Renal cortical epithelial cell (primary cell): Measurements from ENCODE around the gene TPCN1. TPM values are rescaled to one million over a fixed set of nuclear protein-coding genes. Genes with fewer than 3 reads are reported as not detected.

Experiments used
- DNase-seq: peaks from one replicate; pipeline ENCODE4 v3.0.0-alpha.2; 2011; ENCODE audit warnings: low read depth
- total RNA-seq: library from RNA; depleted of rRNA; stranded (reverse); fragments of >200 nt; gene quantifications from 2 replicates; pipeline ENCODE4 v1.2.3, GENCODE V29; 2014

The TPCN1 gene
- 20.1 and 48.6 TPM in 2 replicates for total RNA-seq

- peak; percentile 100 for DNase-seq
Measured at GRCh38 chr12:113221181-113221996, at the start of gene TPCN1. Gene TPCN1, plus strand, starts transcription at chr12:113221464. Its CDS starts 5,389 bp downstream, at chr12:113226853.

GRCh38 chr12:113171543-113171942 is 49.7 kb upstream of the TPCN1 start:
- DNase-seq = no peak

DNA sequence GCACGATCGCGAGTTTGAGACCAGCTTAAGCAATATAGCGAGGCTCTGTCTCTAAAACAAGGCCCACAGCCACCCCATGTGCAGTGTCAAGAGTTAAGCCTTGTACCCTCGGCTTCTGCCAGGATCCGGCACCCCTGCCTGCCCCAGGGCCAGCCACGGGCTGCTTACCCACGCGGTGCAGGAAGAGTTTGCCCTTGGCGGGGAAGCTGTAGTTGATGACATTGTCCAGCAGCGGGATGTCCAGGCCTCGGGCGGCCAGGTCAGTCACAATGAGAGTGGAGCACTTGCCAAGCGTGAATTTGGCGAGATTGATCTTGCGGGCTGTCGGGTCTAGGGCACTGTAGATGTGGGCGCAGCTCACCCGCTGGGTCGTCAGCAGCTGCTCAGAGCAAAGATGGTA is 49.1 kb upstream of the TPCN1 start:
- DNase-seq = no peak

GRCh38 chr12:113173081-113173698 is 48.1 kb upstream of the TPCN1 start:
- DNase-seq = no peak

DNA sequence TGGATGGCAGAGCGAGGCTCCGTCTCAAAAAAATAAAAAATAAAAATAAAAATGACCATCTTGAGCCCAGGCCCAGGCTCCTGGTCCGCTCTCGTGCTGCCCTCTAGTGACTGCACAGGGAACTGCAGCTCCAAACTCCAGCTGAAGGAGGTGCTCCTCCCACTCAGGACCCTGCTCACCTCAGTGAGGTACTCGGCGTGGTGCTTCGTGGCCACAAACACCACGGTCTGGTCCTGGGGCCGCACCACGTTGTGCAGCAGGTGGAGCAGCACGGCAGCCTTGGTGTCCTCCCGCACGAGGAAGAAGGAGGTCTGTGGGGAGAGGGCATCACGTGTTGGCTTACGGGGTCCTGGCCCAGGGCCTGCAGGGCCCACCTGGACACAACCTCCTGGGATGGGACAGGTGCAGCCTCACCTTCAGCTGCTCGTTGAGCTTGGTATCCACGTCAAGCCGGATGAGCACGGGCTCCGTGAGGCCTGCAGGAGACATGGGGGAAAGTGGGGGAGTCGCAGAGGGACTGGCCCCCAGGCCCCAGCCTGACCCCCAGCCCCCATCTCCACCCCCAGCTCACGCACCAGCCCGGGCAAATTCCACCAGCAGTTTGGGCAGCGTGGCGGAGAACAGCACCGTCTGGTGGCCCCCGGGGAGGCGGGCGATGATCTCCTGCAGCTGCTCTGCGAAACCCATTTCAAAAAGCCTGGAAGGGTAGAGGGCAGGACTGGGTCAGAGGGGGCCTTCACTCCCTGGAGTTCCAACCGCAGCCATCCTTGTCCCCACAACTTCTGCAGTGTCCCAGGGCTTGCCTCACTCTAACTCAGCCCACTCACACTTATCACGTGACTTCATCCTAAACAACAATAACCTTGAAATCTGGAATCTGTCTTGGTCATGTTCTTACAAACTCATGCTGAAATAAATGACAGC is 46.5 kb upstream of the TPCN1 start:
- peak; percentile 35 for DNase-seq

DNA sequence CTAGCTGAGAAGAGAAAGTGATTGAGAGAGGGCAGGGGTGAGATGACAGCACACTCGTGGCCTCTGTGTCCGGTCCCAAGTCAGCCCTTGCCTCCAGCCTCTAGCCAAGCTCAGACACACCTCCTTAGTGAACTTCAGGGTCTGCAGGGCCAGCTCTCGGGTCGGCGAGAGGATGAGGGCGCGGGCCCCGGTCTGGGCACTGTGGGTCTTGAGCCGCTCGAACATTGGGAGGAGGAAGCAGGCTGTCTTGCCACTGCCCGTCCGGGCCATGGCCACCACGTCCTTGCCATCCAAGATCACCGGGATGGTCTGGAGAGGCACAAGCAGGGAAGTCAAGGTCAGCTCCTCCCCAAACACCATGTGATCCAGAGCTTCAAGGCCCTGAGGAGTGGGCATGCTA is 42.2 kb upstream of the TPCN1 start:
- no peak for DNase-seq

DNA sequence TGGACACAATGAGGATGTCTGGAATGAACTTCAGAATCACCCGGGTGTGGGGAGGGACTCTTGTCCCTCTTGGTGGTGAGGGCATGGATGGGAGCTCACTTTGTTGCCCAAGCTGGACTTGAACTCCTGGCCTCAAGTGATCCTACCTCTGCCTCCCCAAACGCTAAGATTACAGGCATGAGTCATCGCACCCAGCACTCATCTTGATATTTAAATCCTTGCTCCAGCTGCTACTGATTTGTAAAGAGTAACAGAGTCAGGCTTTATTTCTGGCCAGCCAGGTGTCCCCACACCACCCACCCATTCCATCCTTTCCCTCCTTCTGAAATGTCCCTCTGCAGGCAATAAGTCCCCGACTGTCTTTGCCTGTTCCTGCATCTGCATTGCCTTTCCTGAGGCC is 40.9 kb upstream of the TPCN1 start:
- no peak for DNase-seq

- no peak for DNase-seq
Measured at GRCh38 chr12:113181975-113182374, 39.3 kb upstream of the TPCN1 start.

DNA sequence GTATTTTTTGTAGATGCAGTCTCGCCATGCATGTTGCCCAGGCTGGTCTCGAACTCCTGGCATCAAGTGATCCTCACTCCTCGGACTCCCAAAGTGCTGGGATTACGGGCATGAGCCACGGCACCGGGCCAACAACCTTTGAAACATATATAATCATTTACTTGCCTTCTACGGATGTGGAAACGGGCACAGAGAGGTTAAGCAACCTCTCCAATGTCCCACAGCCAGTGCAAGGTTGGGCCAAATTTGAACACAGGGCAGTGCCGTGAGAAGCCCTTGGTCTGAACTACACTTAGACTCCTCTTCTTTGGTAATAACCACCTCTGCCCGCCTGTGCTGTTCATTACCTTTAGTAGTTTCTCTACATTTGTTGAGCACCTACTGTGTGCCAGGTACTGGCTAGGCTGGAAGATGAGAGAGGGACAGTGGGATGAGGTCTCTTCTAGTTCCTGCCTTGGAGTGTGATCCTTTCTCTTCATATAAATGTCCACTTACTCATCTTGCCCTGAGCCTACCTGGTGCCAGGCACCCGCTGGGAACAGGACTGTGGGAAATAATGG is 38.2 kb upstream of the TPCN1 start:
- no peak for DNase-seq

DNA sequence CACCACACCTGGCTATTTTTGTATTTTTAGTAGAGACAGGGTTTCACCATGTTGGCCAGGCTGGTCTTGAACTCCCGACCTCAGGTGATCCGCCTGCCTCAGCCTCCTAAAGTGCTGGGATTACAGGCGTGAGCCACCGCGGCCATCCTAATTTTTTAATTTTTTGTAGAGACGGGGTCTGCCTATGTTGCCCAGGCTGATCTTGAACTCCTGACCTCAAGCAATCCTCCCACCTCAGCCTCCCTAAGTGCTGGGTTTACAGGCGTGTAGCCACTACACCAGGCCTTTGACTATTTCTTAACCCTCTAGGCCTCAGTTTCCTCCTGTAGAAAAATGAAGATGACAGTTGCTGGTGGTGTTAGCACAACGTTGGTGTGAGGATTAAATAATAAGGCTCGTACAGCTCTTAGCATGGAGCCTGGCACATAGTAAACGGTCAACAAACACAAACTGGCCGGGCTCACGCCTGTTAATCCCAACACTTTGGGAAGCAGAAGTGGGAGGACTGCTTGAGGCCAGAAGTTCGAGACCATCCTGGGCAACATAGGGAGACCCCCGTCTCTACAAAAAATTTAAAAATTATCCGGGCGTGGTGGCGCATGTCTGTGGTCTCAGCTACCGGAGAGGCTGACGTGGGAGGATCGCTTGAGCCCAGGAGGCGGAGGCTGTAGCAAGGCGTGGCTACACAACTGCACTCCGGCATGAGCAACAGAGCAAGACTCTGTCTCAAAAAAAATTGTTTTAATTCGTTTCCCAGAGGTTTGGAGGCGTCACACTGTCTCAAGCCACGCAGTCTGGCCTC is 37.0 kb upstream of the TPCN1 start:
- peak; percentile 67 for DNase-seq

DNA sequence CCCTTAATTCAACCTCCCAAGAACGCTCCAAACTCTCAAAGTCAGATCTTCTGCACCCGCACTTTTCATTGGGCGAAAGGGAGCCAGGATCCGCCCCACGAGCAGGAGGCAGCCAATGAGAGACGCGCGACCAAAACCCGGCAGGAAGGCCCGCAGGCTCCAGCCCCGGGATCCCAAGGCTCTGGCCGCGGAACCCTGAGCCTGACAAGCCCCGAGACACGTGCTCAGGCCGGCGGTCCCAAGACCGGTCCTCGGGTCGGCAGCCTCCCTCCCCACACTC is 36.4 kb upstream of the TPCN1 start:
- DNase-seq = peak; percentile 73

DNA sequence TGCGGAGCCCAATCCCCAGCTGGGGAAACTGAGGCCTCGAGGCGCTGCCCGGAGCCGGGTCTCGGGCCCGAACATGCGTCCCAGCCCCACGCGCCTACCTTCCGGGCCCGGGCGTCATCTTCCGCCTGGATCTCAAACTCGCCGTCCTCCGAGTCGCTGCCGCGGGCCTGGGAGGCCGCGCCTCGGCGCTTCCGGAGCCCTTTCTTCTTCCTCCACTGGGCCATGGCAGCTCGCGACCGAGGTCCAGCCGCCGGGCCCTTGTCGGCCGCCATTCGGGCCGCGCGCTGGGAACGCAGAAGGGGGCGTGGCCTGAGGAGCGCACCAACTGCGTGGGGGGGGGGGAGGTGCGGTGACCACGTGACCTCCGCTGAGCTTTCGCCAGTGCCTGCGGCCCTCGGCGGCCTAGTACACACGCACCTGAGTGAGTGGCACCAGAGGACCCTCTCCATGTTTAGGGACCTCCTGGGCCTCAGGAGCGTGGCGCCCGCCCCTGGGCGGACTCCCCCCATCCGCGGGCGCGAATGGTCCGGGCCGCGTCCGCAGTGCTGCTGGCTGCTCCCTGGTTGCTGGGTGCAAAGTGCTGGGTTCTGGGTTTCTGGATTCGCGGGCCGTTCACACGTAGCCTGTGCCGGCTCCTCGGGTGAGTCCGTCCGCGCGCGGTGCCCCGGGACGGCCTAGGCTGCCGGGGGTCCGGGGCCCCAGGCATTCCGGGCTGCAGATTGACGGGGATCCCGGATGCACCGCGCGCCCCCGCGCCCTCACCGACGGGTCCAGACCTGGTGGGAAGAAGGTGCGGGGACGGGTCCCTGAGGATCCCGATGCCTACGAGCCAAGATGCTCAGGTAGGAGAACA is 35.9 kb upstream of the TPCN1 start, which contains the start of the genes DDX54 and RITA1:
TSS of gene DDX54 (minus strand) at position 299 of the 853 bp plus-strand sequence. CDS start at position 272, 27 bp downstream.
TSS of gene RITA1 (plus strand) at position 542 of the 853 bp plus-strand sequence. CDS start 1,026 bp downstream, outside the sequence.
- DNase-seq = peak; percentile 30

DNA sequence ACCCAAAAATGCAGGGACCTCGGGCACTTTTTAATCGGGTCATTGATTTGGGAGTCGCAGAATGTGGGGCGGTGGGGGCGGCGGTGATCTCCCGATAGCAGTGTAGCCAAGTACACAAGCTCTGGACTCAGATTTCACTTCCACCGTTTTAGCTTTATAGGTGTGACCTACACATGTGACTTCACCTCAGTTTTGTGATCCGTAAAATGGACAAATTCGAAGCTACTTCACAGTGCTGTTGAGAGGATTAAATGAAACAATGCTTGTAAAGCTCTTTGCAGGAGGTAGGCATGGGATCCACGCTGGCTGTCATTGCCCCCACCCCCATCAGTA is 35.3 kb upstream of the TPCN1 start:
- peak; percentile 48 for DNase-seq

DNA sequence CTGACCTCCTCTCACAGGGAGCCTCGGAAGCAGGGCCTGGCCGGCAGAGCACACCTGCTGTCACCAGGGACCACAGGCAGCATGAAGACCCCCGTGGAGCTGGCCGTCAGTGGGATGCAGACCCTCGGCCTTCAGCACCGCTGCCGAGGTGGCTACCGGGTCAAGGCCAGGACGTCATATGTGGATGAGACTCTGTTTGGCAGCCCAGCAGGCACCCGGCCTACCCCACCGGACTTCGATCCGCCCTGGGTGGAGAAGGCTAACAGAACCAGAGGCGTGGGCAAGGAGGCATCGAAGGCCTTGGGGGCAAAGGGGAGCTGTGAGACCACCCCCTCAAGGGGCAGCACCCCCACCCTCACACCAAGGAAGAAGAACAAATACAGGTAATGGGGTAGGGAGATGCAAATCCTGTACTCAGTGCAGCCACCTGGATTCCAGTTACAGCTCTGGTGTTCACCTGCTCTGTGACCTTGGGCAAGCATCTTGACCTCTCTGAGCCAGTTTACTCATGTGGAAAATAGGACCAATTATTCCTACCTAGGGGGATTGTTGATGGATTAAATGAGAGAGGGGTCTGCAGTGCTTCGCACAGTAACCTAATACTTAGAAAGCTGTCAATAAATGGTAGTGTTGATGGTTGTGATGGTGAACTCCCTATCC is 34.5 kb upstream of the TPCN1 start:
- no peak for DNase-seq

- no peak for DNase-seq
Measured at GRCh38 chr12:113189361-113189760, 31.9 kb upstream of the TPCN1 start.

DNA sequence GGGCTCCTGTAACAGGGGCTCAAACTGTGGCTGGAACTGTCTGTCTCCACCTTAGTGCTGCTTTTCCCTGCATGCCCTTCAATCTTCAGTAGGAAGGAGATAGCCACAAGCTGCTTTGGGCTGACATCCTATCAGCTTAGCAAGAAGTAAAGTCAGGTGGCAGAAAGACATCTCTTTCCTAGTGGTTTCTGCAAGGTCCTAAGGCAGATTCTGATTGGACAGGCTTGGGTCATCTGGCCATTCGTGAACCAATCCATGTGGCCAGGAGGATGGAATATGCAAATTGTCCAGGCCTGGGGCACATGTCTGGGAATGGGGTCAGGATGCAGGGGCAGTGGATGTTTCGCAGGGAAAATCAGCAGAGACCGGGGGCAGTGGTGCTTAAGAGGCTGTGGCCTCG is 30.5 kb upstream of the TPCN1 start:
- DNase-seq = peak; percentile 56

GRCh38 chr12:113191227-113191626 is 30.0 kb upstream of the TPCN1 start:
- no peak for DNase-seq

GRCh38 chr12:113194971-113195391 is 26.3 kb upstream of the TPCN1 start:
- DNase-seq = peak; percentile 72

- no peak for DNase-seq
Measured at GRCh38 chr12:113195598-113195997, 25.7 kb upstream of the TPCN1 start.

DNA sequence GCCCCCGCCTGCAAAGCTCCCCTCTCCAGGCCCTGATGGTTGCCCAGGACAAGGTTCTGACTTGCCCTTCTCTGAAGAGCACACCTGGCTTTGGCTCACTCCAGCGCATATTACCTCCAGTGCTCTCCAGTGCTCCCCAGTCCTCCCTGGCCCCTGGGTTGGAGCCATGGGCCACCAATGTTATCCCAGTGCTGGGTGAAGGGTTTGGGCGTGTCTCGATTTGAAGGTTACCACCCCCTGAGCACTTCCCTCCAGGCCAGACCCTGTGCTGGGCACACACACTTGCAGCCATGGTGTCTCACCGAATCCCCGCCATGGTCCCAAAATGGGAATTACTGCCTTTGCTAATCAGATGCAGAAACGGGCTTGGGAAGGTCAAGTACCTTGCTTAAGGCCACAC is 24.7 kb upstream of the TPCN1 start:
- no peak for DNase-seq
